Astrocyte (in vitro differentiated cells and primary cell): ENCODE results near the gene IGFALS.

Source experiments
- EZH2 ChIP-seq: IDR thresholded peaks from 2 replicates; pipeline ENCODE4 v1.6.1; 2012; ENCODE audit warnings: mild to moderate bottlenecking, low read length, inconsistent platforms; ENCODE audit not compliant: insufficient read depth
- TF ChIP-seq, protein P1 (sequence below): IDR thresholded peaks from 2 replicates; pipeline ENCODE4 v1.5.1; 2011; ENCODE audit warnings: low read depth, mild to moderate bottlenecking, inconsistent platforms, low read length, moderate library complexity; ENCODE audit not compliant: insufficient read depth

- TF ChIP-seq, protein P1, sequence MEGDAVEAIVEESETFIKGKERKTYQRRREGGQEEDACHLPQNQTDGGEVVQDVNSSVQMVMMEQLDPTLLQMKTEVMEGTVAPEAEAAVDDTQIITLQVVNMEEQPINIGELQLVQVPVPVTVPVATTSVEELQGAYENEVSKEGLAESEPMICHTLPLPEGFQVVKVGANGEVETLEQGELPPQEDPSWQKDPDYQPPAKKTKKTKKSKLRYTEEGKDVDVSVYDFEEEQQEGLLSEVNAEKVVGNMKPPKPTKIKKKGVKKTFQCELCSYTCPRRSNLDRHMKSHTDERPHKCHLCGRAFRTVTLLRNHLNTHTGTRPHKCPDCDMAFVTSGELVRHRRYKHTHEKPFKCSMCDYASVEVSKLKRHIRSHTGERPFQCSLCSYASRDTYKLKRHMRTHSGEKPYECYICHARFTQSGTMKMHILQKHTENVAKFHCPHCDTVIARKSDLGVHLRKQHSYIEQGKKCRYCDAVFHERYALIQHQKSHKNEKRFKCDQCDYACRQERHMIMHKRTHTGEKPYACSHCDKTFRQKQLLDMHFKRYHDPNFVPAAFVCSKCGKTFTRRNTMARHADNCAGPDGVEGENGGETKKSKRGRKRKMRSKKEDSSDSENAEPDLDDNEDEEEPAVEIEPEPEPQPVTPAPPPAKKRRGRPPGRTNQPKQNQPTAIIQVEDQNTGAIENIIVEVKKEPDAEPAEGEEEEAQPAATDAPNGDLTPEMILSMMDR, result no peak
- TF ChIP-seq EZH2, result no peak
These were observed 13.5 kb downstream of the IGFALS start for GRCh38 chr16:1779741-1780676.
